Tibial artery (tissue), 4 donors: ENCODE results near the gene PTPRH.

ENCODE experiments used
- DNase-seq, 2 donors: peaks; one replicate each; pipeline ENCODE4 v3.0.0-alpha.2; 2019
- H3K27ac ChIP-seq, 2 donors: fragments of 200-600 bp; sonication (generic) in 1 of 2; 1 replicate in 1 of 2; 2 replicates in 1 of 2; pipeline ENCODE4 v1.5.1; 2018 to 2019; ENCODE audit warnings: mild to moderate bottlenecking in 1 of 2
- H3K27me3 ChIP-seq, 2 donors: fragments of 200-600 bp; sonication (generic) in 1 of 2; one replicate each; pipeline versions ENCODE4 v1.5.1 to v1.6.0; 2016 to 2019
- H3K36me3 ChIP-seq, 3 donors: fragments of 200-600 bp; sonication (generic) in 2 of 3; one replicate each; pipeline ENCODE4 v1.5.1; 2016 to 2019; ENCODE audit warnings: mild to moderate bottlenecking in 2 of 3
- H3K4me1 ChIP-seq, 4 donors: fragments of 200-600 bp; sonication (generic) in 2 of 4; 1 replicate in 3 of 4; 2 replicates in 1 of 4; pipeline ENCODE4 v1.5.1; 2016 to 2019
- H3K4me3 ChIP-seq, 2 donors: fragments of 200-600 bp; sonication (generic) in 1 of 2; 1 replicate in 1 of 2; 2 replicates in 1 of 2; pipeline ENCODE4 v1.5.1; 2018 to 2019; ENCODE audit warnings: mild to moderate bottlenecking in 2 of 2
- H3K9me3 ChIP-seq, 3 donors: fragments of 200-600 bp; sonication (generic) in 1 of 3; one replicate each; pipeline ENCODE4 v1.5.1; 2016 to 2019
- intact Hi-C: fragments of 100-400 bp; cut with DNase I; formaldehyde crosslinking; loops from one replicate; pipeline ENCODE4 v1.15.0; 2023; ENCODE audit warnings: low total_unique reads
- TF ChIP-seq, protein P1 (sequence below), 2 experiments: fragments of 200-600 bp in 1 of 2; fragments of 450-650 bp in 1 of 2; IDR thresholded peaks; one replicate each; pipeline ENCODE4 v1.5.1; 2017 to 2019; ENCODE audit warnings: antibody characterized with exemption in 2 of 2, mild to moderate bottlenecking in 1 of 2, moderate library complexity in 1 of 2

PTPRH gene

DNA sequence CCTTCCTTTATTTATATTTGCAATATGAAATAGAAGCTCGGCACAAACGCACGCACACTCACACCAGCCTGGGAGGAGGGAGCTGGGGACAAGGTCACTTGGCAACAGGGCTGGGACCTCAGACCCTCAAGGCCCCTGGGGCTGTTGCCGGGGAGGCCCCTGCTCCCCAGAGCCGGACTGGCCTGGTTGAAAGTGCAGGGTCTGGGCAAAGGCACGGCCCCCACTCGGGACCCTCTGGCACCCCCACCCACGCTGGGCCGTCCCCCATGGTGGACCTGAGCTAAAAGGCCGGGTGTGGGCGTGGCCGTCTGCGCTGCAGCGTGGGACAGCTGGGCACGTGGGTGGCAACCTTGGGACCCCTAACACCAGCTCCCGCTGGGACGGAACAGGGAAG lies 20.5 kb upstream of the PTPRH start:
- TF ChIP-seq, protein P1, sequence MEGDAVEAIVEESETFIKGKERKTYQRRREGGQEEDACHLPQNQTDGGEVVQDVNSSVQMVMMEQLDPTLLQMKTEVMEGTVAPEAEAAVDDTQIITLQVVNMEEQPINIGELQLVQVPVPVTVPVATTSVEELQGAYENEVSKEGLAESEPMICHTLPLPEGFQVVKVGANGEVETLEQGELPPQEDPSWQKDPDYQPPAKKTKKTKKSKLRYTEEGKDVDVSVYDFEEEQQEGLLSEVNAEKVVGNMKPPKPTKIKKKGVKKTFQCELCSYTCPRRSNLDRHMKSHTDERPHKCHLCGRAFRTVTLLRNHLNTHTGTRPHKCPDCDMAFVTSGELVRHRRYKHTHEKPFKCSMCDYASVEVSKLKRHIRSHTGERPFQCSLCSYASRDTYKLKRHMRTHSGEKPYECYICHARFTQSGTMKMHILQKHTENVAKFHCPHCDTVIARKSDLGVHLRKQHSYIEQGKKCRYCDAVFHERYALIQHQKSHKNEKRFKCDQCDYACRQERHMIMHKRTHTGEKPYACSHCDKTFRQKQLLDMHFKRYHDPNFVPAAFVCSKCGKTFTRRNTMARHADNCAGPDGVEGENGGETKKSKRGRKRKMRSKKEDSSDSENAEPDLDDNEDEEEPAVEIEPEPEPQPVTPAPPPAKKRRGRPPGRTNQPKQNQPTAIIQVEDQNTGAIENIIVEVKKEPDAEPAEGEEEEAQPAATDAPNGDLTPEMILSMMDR (IDR thresholded peaks at IDR 0.05), result no peak
- no peak overlapping the region for H3K4me3 ChIP-seq
- no peaks in the 10 kb centered on the region for H3K9me3 ChIP-seq
- H3K4me1 ChIP-seq, result no peaks in the 10 kb centered on the region
- no peak for DNase-seq
- peaks cover 49 to 87% (median 64%) of the 10 kb centered on the region in 3 donors for H3K36me3 ChIP-seq
- no peak overlapping the region for H3K27ac ChIP-seq
- intact Hi-C loops, result no loop called here
- no peaks in the 10 kb centered on the region for H3K27me3 ChIP-seq

DNA sequence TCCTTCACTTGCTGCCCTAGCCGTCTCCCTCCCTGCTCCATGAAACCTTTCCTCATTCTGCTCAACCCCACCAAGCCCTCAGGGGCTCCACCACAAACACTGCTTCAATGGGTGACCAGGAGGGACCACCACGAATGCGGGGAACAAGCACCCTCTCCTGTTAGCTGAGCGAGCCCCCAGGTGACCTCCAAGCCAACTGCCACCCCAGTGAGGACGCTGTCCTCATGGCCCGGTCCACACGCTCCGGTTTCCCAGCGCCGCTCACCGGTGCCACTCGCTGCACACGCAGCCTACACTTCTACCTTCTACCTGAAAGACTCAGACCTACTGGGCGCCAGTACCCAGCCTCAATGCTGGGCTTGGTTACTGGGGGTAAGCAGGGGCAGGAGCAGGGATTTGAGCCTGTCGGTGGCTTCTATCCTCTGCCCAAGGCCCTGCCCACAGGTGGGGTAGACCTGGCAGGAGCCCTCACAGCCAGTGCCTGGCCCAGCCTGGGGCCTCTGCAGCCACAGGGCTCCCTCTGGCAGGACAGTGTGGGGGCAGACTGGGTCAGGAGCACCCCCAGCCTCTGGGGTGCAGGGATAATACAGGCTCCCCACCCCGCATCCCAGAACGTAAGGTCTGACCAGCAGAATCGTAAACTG lies 20.0 kb upstream of the PTPRH start:
- Histone ChIP-seq H3K27me3 (no peaks in the 10 kb centered on the region), H3K4me3 (no peak overlapping the region), H3K27ac (no peak overlapping the region), H3K4me1 (no peaks in the 10 kb centered on the region), H3K36me3 (peaks cover 45 to 84% (median 64%) of the 10 kb centered on the region in 3 donors), H3K9me3 (no peaks in the 10 kb centered on the region)
- intact Hi-C loops, result no loop called here
- TF ChIP-seq, protein P1 (IDR thresholded peaks at IDR 0.05), result no peak
- no peak for DNase-seq

DNA sequence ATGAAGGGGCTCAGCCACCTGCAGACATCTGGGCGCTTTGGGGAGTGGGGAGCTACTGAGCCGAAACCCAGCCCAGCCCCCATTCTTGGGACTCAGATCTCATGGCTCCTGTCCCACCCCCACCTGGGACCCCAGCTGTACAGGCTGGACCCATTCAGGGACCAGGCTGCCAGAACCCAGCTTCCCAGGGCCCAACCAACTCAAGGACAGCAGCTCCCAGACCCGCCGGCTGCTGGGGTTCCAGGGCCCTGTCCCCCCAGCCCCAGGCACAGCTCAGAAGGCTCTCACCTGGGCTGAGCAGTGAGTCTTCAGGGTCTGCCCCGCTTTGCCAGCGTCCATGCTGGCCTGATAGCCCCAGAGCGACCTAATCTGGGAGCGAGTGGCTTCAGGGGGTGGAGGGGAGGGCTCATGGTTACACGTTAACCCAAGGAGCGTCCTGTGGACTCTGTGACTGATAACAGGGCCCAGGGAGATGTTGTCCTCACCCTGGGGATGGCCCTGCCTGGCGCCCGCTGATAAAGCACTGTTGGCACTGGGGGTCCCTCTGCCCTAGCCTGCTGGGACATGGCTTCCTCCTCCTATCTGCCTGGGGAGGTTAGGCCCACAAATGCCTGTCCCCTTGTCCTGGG lies 19.2 kb upstream of the PTPRH start, which contains the start of gene TMEM86B:
Gene TMEM86B, minus strand, starts transcription at position 361 of the 629 bp plus-strand sequence. Its CDS starts 22 bp downstream, at position 339.
- TF ChIP-seq, protein P1 (IDR thresholded peaks at IDR 0.05), result no peak
- Histone ChIP-seq H3K36me3 (peaks cover 38 to 84% (median 58%) of the 10 kb centered on the region in 3 donors), H3K27me3 (no peaks in the 10 kb centered on the region), H3K4me3 (no peak within 1 kb of the TSS), H3K9me3 (no peaks in the 10 kb centered on the region), H3K27ac (no peak within 1 kb of the TSS), H3K4me1 (no peaks in the 10 kb centered on the region)
- intact Hi-C loops, result no loop called here
- DNase-seq, result no peak

DNA sequence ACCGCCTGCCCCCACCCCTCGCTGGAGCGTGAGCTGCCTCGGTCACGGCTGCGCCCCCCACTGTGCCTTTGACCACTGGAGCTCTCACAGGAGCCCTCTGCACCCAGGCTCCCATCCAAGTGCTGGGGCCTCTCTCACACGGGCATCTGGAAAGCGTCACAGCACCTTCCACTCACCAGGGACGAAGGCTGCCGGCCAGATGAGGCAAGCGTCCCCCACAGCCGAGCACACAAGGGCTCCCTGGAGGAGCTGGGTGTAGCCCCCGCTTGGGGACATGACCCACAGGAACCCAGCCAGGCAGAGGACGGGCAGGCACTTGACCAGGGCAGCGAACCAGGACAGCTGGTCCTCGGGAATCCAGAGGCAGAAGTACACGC lies 18.7 kb upstream of the PTPRH start:
- no peak overlapping the region for H3K27ac ChIP-seq
- TF ChIP-seq, protein P1 (IDR thresholded peaks at IDR 0.05), result no peak
- DNase-seq, result no peak
- no peaks in the 10 kb centered on the region for H3K27me3 ChIP-seq
- no peak overlapping the region for H3K4me3 ChIP-seq
- H3K9me3 ChIP-seq, result no peaks in the 10 kb centered on the region
- intact Hi-C loops, result no loop called here
- no peaks in the 10 kb centered on the region for H3K4me1 ChIP-seq
- peaks cover 33 to 82% (median 58%) of the 10 kb centered on the region in 3 donors for H3K36me3 ChIP-seq

DNA sequence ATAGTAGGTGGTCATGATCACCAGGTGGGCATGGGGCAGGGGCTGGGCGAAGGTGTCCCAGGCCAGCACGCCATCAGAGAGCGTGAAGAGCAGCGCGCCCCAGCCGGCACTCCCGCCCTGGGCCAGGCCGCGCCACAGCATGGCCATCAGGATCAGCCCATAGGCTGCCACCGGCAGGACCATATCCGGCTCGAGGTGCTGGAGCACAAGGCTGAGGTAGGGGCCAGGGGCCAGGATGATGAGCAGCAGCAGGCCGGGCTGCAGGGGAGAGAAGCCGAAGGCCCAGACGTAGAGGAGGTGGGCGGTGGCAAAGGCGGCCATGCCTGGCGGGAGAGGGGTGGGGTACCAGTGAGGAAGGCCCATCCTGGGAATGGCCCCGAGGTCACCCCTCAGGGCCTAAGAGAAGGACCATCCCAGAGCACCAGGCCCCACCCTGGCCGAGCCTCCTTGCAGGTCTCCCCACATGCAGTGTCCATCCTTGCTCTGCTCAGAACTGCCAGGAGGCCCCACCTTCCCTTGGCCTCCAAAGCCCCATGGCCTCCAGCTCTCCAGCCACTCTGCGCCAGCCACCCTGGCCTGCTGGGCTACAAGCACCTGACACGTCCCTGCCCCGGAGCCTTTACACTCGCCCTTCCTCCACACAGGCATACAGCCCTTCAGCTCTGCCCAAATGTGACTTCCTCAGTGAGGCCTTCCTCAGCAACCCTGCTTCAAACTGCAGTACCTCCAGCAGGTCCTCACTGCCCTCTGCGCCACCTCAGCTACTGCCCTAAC lies 18.1 kb upstream of the PTPRH start:
- Histone ChIP-seq H3K4me3 (no peak overlapping the region), H3K27me3 (no peaks in the 10 kb centered on the region), H3K27ac (no peak overlapping the region), H3K36me3 (peaks cover 29 to 76% (median 54%) of the 10 kb centered on the region in 3 donors), H3K9me3 (no peaks in the 10 kb centered on the region), H3K4me1 (no peaks in the 10 kb centered on the region)
- no peak for DNase-seq
- TF ChIP-seq, protein P1 (IDR thresholded peaks at IDR 0.05), result no peak
- intact Hi-C loops, result no loop called here
